ENCODE results near the gene PPP1R13L. TPM values are rescaled to one million over a fixed set of nuclear protein-coding genes. Genes with fewer than 3 reads are reported as not detected.
"Not testable (repeated sequence)": the region's sequence is repeated elsewhere in the genome, so short reads cannot be mapped to it uniquely, and the experiment has no call there.

Gene PPP1R13L
- total and polyA plus RNA-seq, 2 of the 8 experiments (the other 6 are each of a cell fraction or from before 2014, with no cell fraction given), result 9.1 to 15.3 TPM

DNA sequence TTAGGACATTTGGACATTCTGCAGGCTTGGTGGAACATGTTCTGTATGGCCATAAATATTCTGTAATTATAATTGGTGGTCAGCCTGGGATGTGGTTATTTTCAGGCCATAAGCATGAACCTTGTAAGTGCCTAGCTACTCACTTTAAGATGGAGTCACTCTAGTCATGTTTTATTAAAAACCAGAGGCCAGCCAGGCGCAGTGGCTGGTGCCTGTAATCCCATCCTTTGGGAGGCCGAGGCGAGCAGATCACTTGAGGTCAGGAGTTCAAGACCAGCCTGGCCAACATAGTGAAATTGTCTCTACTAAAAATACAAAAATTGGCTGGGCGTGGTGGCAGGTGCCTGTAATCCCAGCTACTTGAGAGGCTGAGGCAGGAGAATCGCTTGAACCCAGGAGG, 2.7 kb upstream of the PPP1R13L start:
- H3K79me1 ChIP-seq (ENCODE audit: low read depth, low read length); H2BK12ac ChIP-seq (ENCODE audit: low read depth, low read length); H3K23ac ChIP-seq (ENCODE audit: insufficient read length); DNase-seq (ENCODE audit: low read depth in 1 of 2, low spot score in 2 of 2); H3K56ac ChIP-seq (replicated peaks; ENCODE audit: insufficient read length, low read depth, low read length); H4K8ac ChIP-seq (ENCODE audit: extremely low read depth, insufficient read depth, low read length); H4K5ac ChIP-seq (ENCODE audit: insufficient read length, low read depth, low read length); H3K36me3 ChIP-seq (ENCODE audit: control insufficient read depth in 2 of 4, insufficient read depth in 4 of 4, low read length in 3 of 4); H2BK120ac ChIP-seq (replicated peaks; ENCODE audit: low read depth, low read length); H2BK20ac ChIP-seq (ENCODE audit: low read length); H3K27ac ChIP-seq (ENCODE audit: low read depth, low read length); H2BK15ac ChIP-seq (ENCODE audit: low read length); H3K27me3 ChIP-seq (replicated peaks in 1 of 4; ENCODE audit: control insufficient read depth in 3 of 4, extremely low read depth in 1 of 4, insufficient read depth in 3 of 4, low read length in 3 of 4); H2AFZ ChIP-seq (ENCODE audit: low read length); H2AK5ac ChIP-seq (ENCODE audit: low read depth, low read length); H3K18ac ChIP-seq (ENCODE audit: extremely low read depth, low read length); FAIRE-seq; H3K9me3 ChIP-seq (ENCODE audit: insufficient read depth in 2 of 2, low read depth in 1 of 2, low read length in 1 of 2); H4K20me1 ChIP-seq (replicated peaks in 1 of 2; ENCODE audit: control insufficient read depth in 1 of 2, insufficient read depth in 2 of 2, low read length in 2 of 2); H3K14ac ChIP-seq (ENCODE audit: insufficient read length); H4K91ac ChIP-seq (replicated peaks; ENCODE audit: insufficient read length, low read length); H3K79me2 ChIP-seq (ENCODE audit: control insufficient read depth in 1 of 2, insufficient read depth in 2 of 2, low read length in 2 of 2); H3K4ac ChIP-seq (replicated peaks; ENCODE audit: insufficient read length, low read depth, low read length); H2BK5ac ChIP-seq (ENCODE audit: low read depth, low read length): not testable (repeated sequence)
- H3K23me2 ChIP-seq (ENCODE audit: low read depth, low read length), result peaks cover 19% of the 10 kb centered on the region
- peak overlapping the region in 1 of 4 experiments; percentile 6; a peak in 1 of 7 replicates for H3K9ac ChIP-seq (replicated peaks in 1 of 4; ENCODE audit: extremely low read depth in 1 of 4, low read depth in 3 of 4, low read length in 3 of 4)
- ChIA-PET POLR2A (ENCODE audit: partially characterized antibody) (interaction anchor here (0.7 to 3.4 kb wide), 8 partner anchors 9 to 269 kb away, joined by 3 to 19 read pairs (median 3); partner anchors contain the start of gene ERCC1), CTCF (ENCODE audit: partially characterized antibody) (interaction anchor here (0.8 to 2.4 kb wide), 6 partner anchors 12 to 78 kb away, joined by 3 to 11 read pairs (median 4); no protein-coding TSS in a partner anchor)
- H3K4me1 ChIP-seq (replicated peaks in 1 of 4; ENCODE audit: control insufficient read depth in 3 of 4, insufficient read depth in 4 of 4, low read length in 3 of 4), result peaks cover 3 to 20% (median 10%) of the 10 kb centered on the region in 4 experiments; a peak in 5 of 7 replicates
- H3K4me3 ChIP-seq (ENCODE audit: extremely low read depth in 1 of 4, insufficient read depth in 2 of 4, low read depth in 3 of 4, low read length in 4 of 4), result peak overlapping the region; percentile 69 to 96 (median 91); a peak in 6 of 8 replicates
- 84% methylated on average over 5 of the region's 5 CpGs; no CpG with 5 or more reads in 1 of the 2 experiments for WGBS, 2 experiments (ENCODE audit: extremely low coverage in 1 of 2, insufficient coverage in 1 of 2, insufficient read length in 1 of 2, insufficient replicate concordance in 2 of 2, low coverage in 1 of 2, low lambda C conversion rate in 2 of 2, missing lambda C conversion rate in 1 of 2)
- H3K4me2 ChIP-seq (ENCODE audit: insufficient read depth in 1 of 2, low read depth in 2 of 2, low read length in 2 of 2), result peak overlapping the region; percentile 92 to 97
